CD4-positive, alpha-beta T cell treated with Interleukin-12 subunit alpha and Interleukin-12 subunit beta, for 1 hour (primary cell): Measurements from ENCODE around the gene MSI2.

ENCODE experiments used
- DNase-seq: peaks from one replicate; pipeline ENCODE4 v3.0.0-alpha.2; 2020

MSI2 gene

DNA sequence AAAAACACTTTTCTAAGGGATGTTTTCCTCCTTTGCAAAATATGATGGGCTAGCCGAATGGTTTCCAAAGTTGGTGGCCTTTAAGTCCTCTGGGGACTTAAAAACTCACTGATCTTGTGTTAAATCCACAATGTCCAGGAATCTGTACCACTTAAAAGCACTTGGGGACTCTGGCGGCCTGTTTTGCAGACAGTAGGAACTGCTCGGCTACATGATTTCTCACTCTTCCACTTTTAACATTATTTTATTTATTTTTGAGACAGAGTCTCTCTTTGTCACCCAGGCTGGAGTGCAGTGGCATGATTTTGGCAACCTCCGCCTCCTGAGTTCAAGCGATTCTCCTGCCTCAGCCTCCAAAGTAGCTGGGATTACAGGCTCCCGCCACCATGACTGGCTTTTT, 9.1 kb upstream of the MSI2 start:
- DNase-seq = no peak

DNA sequence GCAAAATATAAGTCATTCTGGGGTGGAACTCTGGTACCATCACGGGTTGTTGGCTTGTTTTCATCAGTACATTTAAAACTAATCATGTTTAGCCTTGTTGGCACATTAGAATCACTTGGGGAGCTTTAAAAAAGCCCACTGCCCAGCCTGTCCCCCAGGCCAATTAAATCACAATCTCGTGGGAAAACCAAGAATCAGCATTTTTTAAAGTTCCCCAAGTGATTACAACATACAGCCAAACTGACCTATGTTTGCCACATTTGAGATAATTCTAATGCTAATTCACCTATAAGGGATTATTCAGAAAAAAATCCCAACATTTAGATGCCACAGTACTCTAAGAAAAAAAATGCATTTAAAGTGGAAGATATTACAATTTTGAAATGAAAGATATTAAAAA, 8.4 kb upstream of the MSI2 start:
- DNase-seq = no peak

DNA sequence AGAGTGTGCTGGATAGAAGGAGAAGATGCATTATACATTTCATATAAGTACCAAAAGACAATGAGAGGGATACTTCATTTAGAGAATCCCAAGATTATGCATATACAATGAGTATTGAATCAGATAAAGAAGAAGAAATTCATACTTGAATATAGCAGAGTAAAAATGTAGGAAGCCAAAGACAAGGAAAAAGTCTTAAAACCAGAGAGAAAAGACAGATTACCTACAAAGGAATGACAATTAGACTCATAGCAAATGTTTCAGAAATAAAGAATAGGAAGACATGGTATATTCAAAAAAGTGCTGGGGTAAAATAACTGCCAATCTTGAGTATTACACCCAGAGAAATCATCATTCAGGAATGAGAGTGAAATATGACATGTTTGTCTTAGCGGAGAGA, 6.8 kb upstream of the MSI2 start:
- DNase-seq = no peak

DNA sequence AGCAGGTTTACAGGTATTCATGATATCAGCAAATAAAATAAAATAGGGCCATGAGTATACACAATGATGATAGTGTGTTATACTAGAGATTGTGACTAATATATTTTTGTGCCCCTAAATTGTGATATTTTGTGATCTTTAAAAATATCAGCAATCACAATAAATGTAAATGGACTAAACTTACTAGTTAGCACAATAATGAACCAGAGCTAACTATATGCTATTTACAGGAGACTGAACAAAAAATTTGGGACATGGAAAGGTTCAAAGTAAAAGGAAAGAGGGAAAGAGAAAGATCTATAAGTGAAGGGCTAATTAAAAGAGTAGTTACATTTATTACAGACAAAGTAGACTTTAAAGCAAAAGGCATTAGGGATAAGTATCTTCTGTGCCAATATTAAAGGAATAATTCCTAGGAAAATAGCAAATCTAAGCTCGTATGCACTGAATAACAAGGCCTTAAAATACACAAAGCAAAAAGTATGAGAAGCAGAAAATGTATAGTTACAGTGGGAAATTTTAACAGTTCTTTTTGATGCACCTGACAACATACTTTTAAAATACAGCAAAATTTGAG, 5.0 kb upstream of the MSI2 start:
- DNase-seq = no peak

DNA sequence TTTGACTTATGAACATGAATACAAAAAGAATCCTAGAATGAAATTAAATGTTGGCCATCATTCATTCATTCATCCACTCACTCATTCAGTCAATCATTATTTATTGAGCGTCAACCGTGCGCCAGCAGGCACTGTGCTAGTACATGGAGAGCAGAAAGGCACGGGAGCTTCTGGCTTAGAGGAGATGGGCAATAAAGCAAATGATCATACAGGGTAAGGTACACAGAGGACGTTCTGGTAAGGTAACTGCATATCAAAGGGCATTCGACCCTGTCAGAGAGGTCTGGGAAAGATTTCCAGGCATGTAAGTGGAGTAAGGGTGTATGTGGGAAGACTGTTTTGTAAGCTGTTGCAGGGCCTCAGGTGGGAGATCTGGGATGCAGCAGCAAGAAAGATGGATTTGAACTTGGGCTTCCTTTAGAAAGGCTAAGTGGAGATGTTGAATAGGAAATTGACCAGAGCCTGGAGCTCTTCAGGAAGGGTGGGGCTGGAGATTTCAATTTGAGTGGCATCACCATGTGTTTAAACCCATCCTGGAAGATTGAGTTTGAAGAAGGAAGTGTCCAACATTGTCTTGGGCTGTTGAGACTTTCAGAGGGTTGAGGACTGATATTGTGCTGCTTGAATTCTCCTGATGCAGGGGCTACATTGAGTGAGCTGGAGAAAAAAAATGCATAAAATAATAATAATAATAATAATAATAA, 2.8 kb upstream of the MSI2 start:
- DNase-seq = no peak

DNA sequence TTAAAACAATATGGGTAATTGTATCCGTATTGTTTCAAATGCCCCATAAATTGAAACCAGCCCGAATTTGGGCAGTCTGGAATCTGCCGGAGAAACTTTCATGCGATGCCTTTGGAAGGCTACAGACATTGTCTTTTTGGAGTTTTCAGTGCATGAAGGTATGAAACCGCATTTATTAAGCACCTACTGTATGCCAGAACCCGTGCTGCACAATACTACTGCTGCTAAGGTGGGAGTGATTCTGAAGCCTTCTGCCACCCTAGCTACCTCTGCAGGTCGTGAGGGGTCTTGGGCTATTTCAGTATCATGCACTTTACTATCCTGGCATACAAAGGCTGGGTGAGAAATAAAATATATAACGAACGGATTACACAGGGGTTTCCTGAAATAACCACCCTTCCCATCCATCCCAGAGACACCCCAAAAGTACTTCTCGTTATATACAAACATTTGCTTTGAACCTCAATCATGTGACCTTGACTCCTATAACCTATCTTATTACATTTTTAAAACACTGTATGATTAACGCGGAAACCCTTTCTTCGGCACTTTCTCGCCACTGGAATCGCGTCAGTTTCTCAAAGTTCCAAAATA, 1.0 kb upstream of the MSI2 start:
- DNase-seq = peak; percentile 20

DNA sequence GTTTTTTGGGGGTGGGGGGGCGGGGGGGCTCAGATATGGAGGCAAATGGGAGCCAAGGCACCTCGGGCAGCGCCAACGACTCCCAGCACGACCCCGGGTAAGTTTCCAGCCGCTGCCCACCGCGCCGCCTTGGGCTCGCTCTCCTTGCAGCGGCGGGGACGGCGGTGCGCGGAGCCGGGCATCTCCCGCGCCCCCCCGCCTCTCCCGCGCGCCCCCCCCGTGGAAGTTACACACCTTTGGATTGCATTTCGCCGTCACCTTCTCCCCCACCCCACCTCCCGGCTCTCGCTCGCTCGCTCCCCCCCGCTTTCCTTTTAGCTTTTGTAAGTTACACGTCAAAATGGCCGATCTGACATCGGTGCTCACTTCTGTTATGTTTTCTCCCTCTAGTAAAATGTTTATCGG, 387 bp downstream of the MSI2 start:
- DNase-seq = peak; percentile 48

DNA sequence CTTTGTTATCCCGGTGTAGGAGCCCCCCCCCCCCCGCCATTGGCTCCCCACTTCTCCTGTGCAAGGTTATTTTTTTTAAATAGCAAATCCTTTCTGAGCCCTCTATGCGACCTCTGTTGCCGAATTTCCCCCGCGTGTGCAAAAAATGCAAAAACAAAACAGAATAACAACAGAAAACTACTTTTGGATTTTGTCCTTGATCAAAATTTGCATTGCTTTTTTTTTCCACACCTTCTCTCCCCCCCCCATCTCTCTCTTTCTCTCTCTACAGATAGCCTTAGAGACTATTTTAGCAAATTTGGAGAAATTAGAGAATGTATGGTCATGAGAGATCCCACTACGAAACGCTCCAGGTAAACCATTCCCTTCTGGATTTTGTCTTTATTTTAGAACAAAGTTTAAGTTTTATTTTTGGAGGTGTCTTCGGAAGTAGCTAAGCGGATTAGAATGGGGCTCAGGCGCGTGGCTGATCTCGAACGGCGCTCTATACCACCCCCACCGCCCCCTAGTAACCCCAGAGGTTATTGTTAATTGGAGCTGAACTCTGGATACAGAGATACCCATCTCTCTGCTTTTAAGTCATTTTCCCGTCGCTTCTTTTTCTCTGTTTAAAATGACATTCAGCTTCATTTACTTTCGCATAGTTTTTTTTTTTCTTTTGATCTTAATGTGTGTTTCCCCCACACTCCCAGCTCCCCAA, 1.0 kb downstream of the MSI2 start:
- peak; percentile 37 for DNase-seq

DNA sequence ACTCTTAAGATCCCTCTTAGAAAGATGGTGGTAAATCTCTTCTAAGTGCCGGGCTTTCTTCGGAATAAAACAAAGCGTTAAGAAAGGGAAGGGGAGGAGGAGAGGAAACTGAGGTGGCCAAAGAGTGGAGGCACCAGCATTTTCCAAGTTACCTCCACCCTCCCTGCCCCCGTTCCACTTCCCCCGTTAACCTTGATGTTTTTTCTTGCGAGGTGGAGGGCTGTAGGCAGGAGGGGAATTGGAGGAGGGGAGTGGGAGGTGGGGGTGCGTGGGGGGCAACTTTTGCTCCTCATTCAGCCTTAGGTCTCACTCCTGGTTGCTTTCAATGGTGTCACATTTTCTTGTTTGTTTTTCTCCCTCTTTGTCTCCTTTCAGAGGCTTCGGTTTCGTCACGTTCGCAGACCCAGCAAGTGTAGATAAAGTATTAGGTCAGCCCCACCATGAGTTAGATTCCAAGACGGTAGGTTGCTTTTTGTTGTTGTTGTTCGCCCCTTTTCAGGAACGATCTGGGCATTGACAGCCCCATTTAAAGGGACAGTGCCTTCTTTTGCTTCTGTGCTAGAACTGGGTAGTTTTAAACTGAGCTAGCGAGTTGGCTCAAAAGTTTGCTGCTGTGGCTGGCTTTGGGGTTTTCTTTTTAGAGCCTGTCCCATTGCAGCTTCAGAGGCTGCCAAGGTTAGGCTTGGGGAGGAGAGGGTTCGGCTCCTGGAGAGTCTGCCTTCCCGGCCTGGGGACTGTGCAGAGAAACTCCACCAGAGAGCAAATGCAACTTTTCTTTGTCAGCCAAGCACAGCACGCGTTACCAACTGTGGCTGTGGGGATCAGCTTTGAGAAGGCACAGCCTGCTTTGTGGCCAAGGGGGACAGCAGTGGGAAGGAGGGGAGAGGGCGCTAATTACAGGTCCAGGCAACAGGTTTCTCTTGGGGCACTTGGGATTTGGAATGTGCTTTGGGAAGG, 1.9 kb downstream of the MSI2 start:
- DNase-seq = no peak

DNA sequence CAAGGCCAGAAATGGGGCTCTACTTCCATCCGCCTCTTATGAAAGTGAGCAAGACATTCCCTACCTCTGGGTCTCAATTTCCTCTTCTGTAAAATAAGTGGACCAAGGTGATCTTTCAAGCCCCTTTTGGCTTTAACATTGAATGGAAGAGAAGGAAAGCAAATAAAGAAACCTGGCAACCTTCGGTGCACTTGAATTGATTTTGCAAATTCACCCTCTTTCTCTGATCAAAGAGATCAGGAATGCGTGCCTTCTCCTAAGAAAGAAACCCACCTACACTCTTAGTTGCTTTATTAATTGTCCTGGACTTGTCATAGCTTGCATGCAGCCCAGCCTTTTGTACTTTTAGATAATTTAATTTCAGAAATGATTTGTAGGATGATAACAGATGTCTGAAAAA, 3.0 kb downstream of the MSI2 start:
- DNase-seq = no peak

DNA sequence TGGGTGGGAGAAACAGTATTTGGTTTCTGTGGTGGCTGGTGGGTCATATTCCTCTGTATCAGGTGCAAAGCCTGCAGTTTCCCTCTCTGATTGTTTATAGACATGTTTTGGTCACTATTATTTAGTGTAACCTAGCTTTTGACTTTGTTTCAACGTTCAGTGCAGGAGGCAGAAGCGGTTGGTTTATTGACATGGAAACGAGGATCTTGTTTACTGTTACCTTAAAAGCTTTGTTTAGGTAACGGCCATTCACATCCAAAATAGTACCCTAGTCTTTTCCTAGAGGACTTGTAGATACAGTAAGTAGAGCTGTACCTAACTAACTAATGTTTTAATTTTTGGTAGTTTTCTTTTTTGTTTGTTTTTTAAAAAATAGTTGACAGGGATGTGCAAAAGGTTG, 3.5 kb downstream of the MSI2 start:
- DNase-seq = no peak

DNA sequence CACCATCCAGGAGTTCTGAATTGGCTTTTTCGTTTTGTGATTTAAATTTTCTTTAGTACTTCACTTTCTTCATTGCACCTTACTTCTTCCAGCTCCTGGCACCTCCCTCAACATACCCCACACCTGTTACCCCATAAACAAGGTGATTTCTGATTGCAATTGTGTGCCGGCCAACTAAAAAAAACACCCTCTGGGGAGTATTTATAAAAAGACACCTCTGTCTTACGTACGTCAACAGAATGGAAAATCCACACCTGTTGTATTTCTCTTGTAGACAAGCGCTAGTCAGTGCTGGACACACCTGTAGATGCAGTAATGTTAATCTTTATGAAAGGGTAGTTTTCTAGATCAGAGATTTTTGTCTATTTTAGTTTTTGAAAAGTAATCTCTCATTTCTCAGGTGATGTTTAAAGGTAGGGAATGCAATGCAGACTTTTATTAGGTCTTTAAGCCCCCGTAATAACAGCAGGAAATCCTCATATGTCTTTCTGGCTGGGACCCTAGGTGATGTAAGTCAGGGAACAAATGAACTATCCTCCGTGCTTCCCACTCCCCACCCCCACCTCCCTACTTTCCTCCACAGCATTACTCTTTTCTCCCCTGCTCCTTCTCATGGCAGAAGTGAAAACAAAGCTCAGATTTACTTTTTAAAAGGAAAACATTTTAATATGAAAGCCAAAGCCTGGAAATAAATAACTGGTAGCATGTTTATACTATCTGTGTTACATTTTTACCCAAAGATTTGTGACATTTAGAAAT, 4.2 kb downstream of the MSI2 start:
- no peak for DNase-seq

DNA sequence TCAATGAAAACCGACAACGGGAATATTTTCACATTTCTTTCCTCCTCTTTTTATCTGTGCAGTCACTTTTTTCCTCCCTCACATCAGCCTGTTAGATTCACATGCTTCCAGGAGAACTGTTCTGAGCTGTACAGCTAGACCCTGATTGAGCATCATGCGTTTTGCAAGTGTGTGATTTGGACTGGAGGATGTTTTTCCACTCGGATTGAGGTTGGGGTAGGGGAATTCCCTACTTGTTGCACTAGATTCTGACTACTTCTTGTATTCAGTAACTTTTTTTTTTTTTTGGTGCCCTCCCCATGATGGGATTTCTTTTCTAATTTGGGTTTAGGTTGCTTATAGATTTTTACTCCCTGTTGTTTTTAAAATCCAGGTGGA, 4.8 kb downstream of the MSI2 start:
- DNase-seq = no peak

DNA sequence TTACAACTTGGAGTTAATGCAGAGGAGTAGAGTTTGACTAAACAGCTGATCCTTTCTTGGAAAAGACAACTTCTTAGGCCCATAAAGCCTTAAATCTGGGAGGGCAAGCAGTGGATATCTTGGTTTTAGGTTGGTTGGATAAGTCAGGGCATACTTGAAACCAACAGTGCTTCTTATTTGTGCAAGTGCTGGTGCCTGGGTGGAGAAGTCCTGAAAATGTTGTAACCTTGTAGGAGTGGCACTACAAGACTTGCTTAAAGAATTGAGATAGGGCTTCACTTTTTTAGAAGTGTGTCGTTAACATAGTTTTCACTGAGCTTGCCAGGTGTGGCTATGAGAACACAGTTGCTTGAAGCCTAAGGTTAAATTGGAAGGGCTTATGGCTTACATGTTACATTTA, 6.2 kb downstream of the MSI2 start:
- no peak for DNase-seq

DNA sequence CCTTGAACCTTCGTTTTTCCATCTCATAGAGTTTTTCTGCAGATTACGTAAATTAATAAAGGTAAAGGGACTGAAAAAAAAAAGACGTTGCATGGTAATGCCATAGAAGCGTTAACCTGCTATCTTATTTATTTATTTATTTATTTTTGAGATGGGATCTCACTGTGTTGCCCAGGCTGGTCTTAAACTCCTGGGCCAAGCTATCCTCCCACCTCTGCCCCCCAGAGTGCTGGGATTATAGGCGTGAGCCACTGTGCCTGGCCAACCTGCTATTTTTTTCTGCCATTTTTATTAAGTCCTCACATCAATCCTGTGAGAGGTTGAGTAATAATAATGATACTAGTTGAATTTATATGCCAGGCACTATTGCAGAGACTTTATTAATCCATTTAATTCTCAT, 7.9 kb downstream of the MSI2 start:
- DNase-seq = no peak

DNA sequence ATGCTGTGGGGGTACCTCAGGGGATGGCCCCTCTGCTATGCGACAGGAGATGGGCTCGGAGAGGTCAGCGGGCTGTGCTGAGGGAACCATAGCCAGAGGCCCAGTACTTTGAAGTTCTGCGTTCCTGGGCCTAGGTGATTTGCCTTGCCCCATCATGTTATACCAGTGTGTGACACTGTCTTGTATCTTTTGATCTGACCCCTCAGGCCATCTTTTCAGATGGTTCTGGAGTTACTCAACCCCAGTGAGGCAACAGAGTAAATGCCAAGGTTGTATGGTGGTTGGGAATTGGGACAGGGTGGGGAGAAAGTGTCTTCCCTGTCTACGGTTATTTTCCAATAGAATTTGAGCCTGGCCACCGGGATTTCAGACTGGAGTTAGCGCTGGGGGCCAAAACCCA, 8.5 kb downstream of the MSI2 start:
- DNase-seq = no peak

DNA sequence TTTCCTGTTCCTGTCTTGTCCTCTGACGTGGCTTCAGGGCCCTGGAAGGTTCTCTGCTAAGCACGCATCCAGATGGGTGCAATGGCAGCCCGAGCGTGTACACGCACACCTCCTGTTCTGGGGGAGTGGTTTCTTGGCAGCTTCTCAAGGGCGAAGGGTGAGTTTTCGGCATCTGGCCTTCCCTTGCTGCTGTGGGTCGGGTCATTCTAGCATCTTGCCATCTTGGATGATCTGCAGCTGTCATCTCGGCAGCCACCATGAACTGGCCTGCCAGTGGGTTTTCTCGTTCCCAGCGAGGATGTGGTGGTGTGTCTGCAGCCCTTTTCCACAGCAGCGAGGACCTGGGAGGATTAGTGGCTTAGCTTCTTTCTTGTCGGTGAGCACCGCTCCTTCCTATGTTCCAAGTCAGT, 10.6 kb downstream of the MSI2 start:
- no peak for DNase-seq

DNA sequence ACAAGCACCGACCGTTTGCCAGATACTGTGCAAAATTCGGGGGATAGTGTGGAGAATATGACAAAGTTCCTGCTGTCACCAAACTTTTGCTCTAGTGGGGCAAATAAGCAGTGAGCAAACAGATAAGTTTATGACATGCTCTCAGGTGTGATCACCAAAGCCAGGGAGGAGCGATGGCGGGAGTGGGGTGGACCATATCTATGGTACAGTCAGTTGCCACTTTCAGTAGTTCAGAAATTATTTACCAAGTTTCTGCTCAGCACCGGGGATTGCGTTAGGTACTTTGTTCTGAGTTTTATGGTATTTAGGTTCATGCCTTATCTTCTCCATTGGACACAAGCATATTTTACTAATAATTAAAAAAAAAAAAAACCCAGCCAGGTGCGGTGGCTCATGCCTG, 11.9 kb downstream of the MSI2 start:
- no peak for DNase-seq

DNA sequence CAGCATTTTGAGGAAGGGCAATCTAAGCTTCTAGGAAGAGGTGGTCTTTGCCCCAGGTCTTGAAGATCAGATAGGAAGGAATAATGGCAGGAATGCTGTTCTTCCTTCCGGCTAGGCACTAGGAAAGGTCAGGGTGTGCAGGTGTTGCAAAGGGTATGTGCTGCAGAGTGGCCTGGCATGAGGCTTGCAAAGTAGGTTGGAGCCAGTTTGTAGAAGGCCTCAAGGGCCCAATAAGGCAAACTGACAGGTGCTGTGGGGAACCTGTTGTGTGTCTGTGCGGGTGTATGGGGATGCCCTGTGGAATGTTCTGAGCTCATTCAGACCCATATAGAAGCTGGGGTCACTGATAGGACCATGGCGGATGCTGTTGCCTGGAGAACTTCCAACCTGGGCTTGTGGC, 12.7 kb downstream of the MSI2 start:
- DNase-seq = no peak

DNA sequence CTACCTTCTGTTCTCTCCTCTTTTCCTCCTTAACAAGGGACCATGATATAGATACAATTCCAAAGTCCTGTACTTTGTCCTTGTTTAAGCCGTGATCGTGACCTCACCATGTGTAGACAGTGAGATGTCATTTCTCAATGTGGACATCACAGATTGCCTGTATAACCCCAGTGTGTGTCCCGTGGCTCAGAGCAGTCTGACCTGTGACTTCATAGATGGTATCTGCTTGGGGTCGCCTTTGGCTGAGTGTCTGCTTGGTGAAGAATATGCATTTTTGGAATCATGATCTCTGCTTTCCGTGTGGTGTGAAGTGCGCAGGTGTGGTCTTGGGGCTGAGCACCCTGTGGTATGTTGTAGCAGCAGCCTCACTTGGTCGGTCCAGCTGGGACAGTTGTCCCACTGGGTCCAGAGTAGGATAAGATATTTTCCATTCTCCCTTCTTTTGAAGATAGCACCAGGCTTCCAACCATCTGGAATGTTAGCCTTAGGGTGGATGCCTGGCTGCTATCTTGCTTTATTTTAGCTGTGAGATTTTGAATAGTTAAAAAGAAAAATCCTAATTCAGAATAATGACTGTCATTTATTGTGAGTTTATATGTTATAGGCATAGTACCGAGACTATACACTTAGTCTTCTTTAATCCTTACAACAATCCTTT, 13.4 kb downstream of the MSI2 start:
- no peak for DNase-seq

DNA sequence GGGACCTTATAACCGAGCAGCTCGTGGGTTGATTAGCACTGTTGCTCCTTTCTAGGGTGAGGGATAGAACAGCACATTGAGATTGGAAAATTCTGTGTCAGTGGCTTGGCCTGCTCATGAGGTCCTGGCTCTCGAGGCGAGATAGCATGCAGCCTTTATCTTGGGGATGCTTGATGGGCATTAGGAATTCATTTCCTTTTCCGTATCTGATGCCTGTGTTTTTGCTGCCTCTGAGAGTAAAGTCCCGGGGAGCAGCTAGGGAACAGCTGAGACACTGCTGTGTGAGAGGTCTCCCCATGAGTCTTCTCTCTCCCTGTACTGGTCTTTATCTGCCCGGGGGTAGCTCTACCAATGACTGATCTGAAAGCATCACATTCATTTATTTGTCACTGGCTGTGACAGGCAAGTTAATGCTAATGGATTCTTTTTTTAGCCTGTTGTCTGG, 14.5 kb downstream of the MSI2 start:
- DNase-seq = no peak

DNA sequence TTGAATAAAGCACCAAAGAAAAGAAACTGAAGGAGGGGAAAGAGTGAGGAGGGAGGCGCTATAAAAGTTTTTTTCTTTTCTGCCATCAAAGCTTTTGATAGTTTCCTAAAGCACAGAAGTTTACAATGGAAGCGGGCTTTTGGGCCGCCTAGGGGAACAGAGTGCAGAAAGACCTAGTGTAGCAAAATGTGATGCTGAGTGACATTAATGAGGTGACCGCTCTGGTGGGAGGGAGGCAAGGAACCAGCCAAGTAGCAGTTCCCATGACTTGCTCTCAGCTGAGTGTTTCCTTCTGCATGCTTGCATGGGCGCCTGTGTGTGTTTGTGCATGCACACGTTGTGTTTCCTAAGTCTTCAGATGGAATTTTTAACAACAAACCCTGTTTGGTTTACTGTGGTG, 15.5 kb downstream of the MSI2 start:
- DNase-seq = no peak
